ENCODE results near the gene PRMT7. TPM values are rescaled to one million over a fixed set of nuclear protein-coding genes. Genes with fewer than 3 reads are reported as not detected.

The PRMT7 gene
- total and polyA plus RNA-seq, 4 experiments from 2014 or later = 28.3 to 104 (median 64.5) TPM

DNA sequence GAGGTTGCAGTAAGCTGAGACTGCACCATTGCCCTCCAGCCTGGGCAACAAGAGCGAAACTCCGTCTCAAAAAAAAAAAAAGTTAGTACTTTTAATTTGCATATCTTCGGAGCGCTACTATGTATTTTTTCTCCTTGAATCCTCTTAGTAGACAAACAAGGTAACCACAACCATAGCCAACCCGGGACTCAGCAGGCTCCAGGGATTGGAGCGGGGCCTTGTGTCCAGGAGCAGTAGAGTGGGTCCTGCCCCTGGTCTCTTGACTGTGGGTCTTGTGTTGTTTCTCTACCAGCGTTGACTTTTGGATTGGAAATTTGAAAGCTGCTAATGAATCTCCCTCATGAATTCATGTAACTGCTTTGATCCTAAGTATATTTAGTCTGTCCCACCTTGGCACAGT is 32.3 kb downstream of the PRMT7 start:
- CTCF ChIA-PET (ENCODE audit: partially characterized antibody) = no interaction called here
- intact Hi-C loops (cut with micrococcal nuclease) = no loop called here
- H3K27ac Mint-ChIP-seq = no peak overlapping the region
- peaks cover 77% of the 10 kb centered on the region for H3K36me3 ChIP-seq (ENCODE audit: insufficient read depth, low read length)
- POLR2A ChIA-PET (ENCODE audit: partially characterized antibody) = no interaction called here
- peaks cover 0 to 8% (median under 1%) of the 10 kb centered on the region in 4 donors for H3K4me1 Mint-ChIP-seq
- H3K9me3 ChIP-seq (ENCODE audit: control insufficient read depth in 1 of 2, low read length in 2 of 2) = no peaks in the 10 kb centered on the region
- no peak overlapping the region for H3K4me3 ChIP-seq (ENCODE audit: low read length in 2 of 2)
- H3K27ac ChIP-seq (ENCODE audit: low read depth, low read length) = no peak overlapping the region
- no peaks in the 10 kb centered on the region for H3K4me1 ChIP-seq (ENCODE audit: insufficient read depth, low read length)
- H3K36me3 Mint-ChIP-seq = peaks cover 61 to 81% of the 10 kb centered on the region in 2 donors
- DNase-seq = no peak
- no peaks in the 10 kb centered on the region for H3K9me3 Mint-ChIP-seq
- H3K4me3 Mint-ChIP-seq = no peak overlapping the region
- H3K27me3 Mint-ChIP-seq = no peaks in the 10 kb centered on the region
- no peaks in the 10 kb centered on the region for H3K27me3 ChIP-seq (ENCODE audit: insufficient read depth, low read length)

DNA sequence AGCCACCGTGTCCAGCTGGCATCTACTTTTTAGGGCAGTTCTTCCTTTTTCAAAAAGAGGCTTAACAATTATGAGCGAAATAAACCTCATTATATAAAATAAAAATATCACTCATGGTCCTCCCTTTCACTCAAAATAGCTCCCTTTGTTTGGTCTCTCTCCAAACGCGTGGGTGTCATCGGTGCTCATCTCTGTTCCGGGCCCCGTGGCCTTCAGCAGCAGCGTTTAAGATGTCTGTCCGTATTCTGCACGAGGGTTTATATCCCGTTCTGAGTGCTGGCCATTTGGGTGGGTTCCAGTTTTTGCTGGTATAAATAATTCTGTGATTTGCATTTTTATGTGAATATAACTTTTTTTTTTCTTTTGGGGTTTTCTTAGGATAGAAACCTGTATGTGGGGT is 33.4 kb downstream of the PRMT7 start:
- Histone ChIP-seq H3K9me3 (ENCODE audit: control insufficient read depth in 1 of 2, low read length in 2 of 2) (no peaks in the 10 kb centered on the region), H3K36me3 (ENCODE audit: insufficient read depth, low read length) (peaks cover 76% of the 10 kb centered on the region), H3K4me3 (ENCODE audit: low read length in 2 of 2) (no peak overlapping the region), H3K27ac (ENCODE audit: low read depth, low read length) (no peak overlapping the region), H3K4me1 (ENCODE audit: insufficient read depth, low read length) (no peaks in the 10 kb centered on the region), H3K27me3 (ENCODE audit: insufficient read depth, low read length) (no peaks in the 10 kb centered on the region)
- no peak for DNase-seq
- Mint-ChIP-seq H3K27ac (no peak overlapping the region), H3K36me3 (peaks cover 65 to 83% of the 10 kb centered on the region in 2 donors), H3K4me3 (no peak overlapping the region), H3K27me3 (no peaks in the 10 kb centered on the region), H3K9me3 (no peaks in the 10 kb centered on the region), H3K4me1 (peaks cover 0 to 8% (median 2%) of the 10 kb centered on the region in 4 donors)
- POLR2A ChIA-PET (ENCODE audit: partially characterized antibody) = no interaction called here
- intact Hi-C loops (cut with micrococcal nuclease) = no loop called here
- CTCF ChIA-PET (ENCODE audit: partially characterized antibody) = interaction anchor here (1.0 kb wide), 1 partner anchor 83 kb away, joined by 3 read pairs; no protein-coding TSS in a partner anchor

DNA sequence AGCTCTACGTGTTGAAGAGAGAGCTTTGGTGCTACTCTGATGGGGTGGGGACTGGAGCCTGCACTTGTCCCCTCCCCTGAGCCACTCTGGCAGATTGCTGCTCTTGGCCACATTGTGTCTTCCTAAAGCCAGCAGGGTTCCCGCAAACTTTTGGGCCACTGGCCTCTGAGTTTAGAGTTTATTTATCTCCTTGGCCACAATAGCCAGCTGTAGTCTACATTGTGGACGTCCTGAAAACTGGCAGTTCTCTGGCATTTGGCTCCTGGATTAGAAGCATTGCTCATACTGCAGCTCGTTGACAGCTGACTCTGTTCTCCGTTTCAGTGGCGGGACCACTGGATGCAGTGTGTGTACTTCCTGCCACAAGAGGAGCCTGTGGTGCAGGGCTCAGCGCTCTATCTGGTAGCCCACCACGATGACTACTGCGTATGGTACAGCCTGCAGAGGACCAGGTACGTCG is 34.6 kb downstream of the PRMT7 start:
- CTCF ChIA-PET (ENCODE audit: partially characterized antibody) = no interaction called here
- Histone ChIP-seq H3K9me3 (ENCODE audit: control insufficient read depth in 1 of 2, low read length in 2 of 2) (no peaks in the 10 kb centered on the region), H3K27ac (ENCODE audit: low read depth, low read length) (no peak overlapping the region), H3K27me3 (ENCODE audit: insufficient read depth, low read length) (no peaks in the 10 kb centered on the region), H3K4me1 (ENCODE audit: insufficient read depth, low read length) (no peaks in the 10 kb centered on the region), H3K36me3 (ENCODE audit: insufficient read depth, low read length) (peaks cover 76% of the 10 kb centered on the region), H3K4me3 (ENCODE audit: low read length in 2 of 2) (no peak overlapping the region)
- Mint-ChIP-seq H3K9me3 (no peaks in the 10 kb centered on the region), H3K27ac (peak overlapping the region in 1 of 7 donors; percentile 47), H3K27me3 (no peaks in the 10 kb centered on the region), H3K4me3 (no peak overlapping the region), H3K4me1 (peaks cover 0 to 8% (median 3%) of the 10 kb centered on the region in 4 donors), H3K36me3 (peaks cover 57 to 80% of the 10 kb centered on the region in 2 donors)
- POLR2A ChIA-PET (ENCODE audit: partially characterized antibody) = no interaction called here
- intact Hi-C loops (cut with micrococcal nuclease) = no loop called here
- DNase-seq = no peak

DNA sequence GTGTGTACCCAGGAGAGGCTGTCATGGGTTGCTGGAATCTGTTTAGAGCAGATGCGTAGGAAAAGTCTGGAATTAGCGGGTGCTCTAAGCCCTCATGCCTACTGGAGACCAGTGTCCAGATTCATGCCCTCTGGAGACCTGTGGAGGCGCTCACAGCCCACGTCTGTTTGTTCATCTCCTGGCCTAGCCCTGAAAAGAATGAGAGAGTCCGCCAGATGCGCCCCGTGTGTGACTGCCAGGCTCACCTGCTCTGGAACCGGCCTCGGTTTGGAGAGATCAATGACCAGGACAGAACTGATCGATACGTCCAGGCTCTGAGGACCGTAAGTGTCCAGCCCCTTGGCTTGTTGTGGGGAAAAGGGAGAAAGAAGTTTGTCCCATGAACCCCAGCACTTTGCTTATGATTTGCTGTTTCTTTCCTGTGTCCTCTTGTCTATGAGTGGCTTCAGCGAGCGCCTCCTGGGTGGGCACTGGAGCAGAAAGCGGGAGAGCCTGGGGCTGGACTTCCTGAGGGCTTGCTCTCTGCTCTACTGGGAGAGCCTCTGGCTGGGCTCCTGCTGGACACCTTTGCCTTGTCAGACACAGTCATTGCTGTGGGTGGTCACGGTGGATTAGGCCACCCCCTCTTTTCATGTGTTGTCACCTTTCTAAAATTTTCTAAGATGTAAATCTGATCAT is 35.3 kb downstream of the PRMT7 start:
- Mint-ChIP-seq H3K4me1 (peaks cover 0 to 8% (median 4%) of the 10 kb centered on the region in 4 donors), H3K4me3 (no peak overlapping the region), H3K27ac (peak overlapping the region in 1 of 7 donors; percentile 47), H3K27me3 (no peaks in the 10 kb centered on the region), H3K36me3 (peaks cover 53 to 78% of the 10 kb centered on the region in 2 donors), H3K9me3 (no peaks in the 10 kb centered on the region)
- Histone ChIP-seq H3K27ac (ENCODE audit: low read depth, low read length) (no peak overlapping the region), H3K9me3 (ENCODE audit: control insufficient read depth in 1 of 2, low read length in 2 of 2) (no peaks in the 10 kb centered on the region), H3K36me3 (ENCODE audit: insufficient read depth, low read length) (peaks cover 73% of the 10 kb centered on the region), H3K27me3 (ENCODE audit: insufficient read depth, low read length) (no peaks in the 10 kb centered on the region), H3K4me1 (ENCODE audit: insufficient read depth, low read length) (no peaks in the 10 kb centered on the region), H3K4me3 (ENCODE audit: low read length in 2 of 2) (no peak overlapping the region)
- ChIA-PET POLR2A (ENCODE audit: partially characterized antibody) (no interaction called here), CTCF (ENCODE audit: partially characterized antibody) (no interaction called here)
- DNase-seq = no peak
- intact Hi-C loops (cut with micrococcal nuclease) = no loop called here

DNA sequence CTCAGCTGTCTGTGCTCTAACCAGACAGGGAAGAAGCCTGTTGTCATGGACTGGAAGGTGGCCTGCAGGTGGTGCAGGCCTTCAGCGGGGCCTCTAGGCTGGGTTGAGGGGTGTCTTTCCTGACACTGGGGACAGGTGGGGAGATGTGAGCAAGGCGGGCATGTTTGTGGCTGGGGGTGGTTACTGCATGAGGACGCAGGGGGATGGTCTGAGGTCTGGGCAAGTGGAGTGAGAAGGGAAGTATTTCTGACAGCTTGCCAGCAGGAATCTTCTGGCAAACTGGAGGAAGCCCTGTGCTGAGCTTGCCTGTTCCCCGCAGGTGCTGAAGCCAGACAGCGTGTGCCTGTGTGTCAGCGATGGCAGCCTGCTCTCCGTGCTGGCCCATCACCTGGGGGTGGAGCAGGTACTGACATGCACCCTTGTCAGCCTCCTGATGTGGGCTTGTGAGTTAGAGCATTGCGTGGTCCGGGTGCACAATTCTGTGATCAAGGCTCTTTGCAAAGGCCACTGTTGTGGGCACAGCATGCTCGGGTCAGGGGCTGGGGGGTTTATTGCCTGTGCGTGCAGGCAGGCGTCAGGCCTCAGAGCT is 36.2 kb downstream of the PRMT7 start:
- H3K9me3 Mint-ChIP-seq = no peaks in the 10 kb centered on the region
- intact Hi-C loops (cut with micrococcal nuclease) = no loop called here
- no peaks in the 10 kb centered on the region for H3K4me1 ChIP-seq (ENCODE audit: insufficient read depth, low read length)
- peaks cover 53 to 75% of the 10 kb centered on the region in 2 donors for H3K36me3 Mint-ChIP-seq
- DNase-seq = no peak
- H3K4me3 Mint-ChIP-seq = no peak overlapping the region
- H3K4me1 Mint-ChIP-seq = peaks cover 0 to 8% (median 4%) of the 10 kb centered on the region in 4 donors
- H3K9me3 ChIP-seq (ENCODE audit: control insufficient read depth in 1 of 2, low read length in 2 of 2) = no peaks in the 10 kb centered on the region
- H3K4me3 ChIP-seq (ENCODE audit: low read length in 2 of 2) = no peak overlapping the region
- H3K27me3 Mint-ChIP-seq = no peaks in the 10 kb centered on the region
- H3K27me3 ChIP-seq (ENCODE audit: insufficient read depth, low read length) = no peaks in the 10 kb centered on the region
- CTCF ChIA-PET (ENCODE audit: partially characterized antibody) = no interaction called here
- no peak overlapping the region for H3K27ac ChIP-seq (ENCODE audit: low read depth, low read length)
- H3K27ac Mint-ChIP-seq = no peak overlapping the region
- H3K36me3 ChIP-seq (ENCODE audit: insufficient read depth, low read length) = peaks cover 75% of the 10 kb centered on the region
- POLR2A ChIA-PET (ENCODE audit: partially characterized antibody) = no interaction called here

DNA sequence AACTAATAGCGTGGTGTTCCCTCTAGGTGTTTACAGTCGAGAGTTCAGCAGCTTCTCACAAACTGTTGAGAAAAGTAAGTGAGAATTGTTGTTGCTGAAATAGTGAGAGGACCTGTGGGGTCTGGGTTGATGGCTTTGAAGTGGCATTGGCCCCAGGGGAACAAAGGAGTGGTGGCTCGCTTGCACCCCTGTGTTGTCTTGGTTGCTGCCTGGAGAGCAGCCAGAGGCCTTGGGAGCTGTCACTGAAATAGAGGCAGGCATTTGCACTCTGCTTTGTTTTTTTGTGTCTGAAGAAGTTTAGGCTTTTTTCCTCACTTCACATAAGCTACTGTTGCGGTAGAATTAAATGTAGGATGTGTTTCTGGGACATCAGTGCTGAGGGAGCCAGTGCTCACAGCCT is 36.8 kb downstream of the PRMT7 start:
- Mint-ChIP-seq H3K9me3 (no peaks in the 10 kb centered on the region), H3K27me3 (no peaks in the 10 kb centered on the region), H3K36me3 (peaks cover 53 to 76% of the 10 kb centered on the region in 2 donors), H3K4me3 (no peak overlapping the region), H3K4me1 (peaks cover 0 to 8% (median 5%) of the 10 kb centered on the region in 4 donors), H3K27ac (peak overlapping the region in 2 of 7 donors; percentile 6 to 19)
- ChIA-PET POLR2A (ENCODE audit: partially characterized antibody) (no interaction called here), CTCF (ENCODE audit: partially characterized antibody) (no interaction called here)
- H3K36me3 ChIP-seq (ENCODE audit: insufficient read depth, low read length) = peaks cover 73% of the 10 kb centered on the region
- no peak overlapping the region for H3K4me3 ChIP-seq (ENCODE audit: low read length in 2 of 2)
- no peaks in the 10 kb centered on the region for H3K27me3 ChIP-seq (ENCODE audit: insufficient read depth, low read length)
- no peaks in the 10 kb centered on the region for H3K4me1 ChIP-seq (ENCODE audit: insufficient read depth, low read length)
- intact Hi-C loops (cut with micrococcal nuclease) = no loop called here
- no peak overlapping the region for H3K27ac ChIP-seq (ENCODE audit: low read depth, low read length)
- no peak for DNase-seq
- H3K9me3 ChIP-seq (ENCODE audit: control insufficient read depth in 1 of 2, low read length in 2 of 2) = no peaks in the 10 kb centered on the region

DNA sequence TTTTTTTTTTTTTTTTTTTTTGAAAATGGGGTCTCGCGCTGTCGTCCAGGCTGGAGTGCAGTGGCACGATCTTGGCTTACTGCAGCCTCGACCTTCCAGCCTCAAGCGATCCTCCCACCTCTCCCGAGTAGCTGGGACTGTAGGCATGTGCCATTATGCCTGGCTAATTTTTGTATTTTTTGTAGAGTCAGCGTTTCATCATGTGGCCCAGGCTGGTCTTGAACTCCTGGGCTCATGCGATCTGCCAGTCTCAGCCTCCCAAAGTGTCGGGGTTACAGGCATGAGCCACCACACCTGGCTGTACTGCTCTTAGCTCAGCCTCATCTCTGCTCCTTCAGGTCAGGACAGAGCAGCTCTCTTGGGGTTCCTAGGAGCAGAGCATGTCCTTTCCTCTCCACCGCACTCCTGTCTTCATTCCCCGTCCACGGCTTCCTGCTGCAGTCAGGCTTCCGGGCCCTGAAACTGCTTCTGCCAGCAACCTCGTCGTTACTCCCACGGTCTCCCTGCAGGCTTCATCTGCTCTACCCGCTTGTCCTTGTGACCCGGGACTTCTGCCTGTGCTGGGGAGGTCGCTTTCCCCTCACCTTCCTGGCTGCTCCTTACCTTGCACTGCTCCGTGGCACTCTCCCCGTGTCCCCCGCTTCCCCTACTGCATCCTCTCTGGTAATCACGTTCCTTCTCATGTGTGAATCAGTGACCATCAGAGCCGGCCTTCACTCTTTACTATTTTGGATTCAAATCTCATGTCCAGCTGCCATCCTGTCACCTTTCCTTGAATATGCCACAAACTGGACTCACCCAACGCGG is 38.0 kb downstream of the PRMT7 start:
- Mint-ChIP-seq H3K4me1 (peaks cover 0 to 10% (median 6%) of the 10 kb centered on the region in 4 donors), H3K27me3 (no peaks in the 10 kb centered on the region), H3K4me3 (no peak overlapping the region), H3K9me3 (no peaks in the 10 kb centered on the region), H3K36me3 (peaks cover 47 to 75% of the 10 kb centered on the region in 2 donors), H3K27ac (no peak overlapping the region)
- intact Hi-C loops (cut with micrococcal nuclease) = no loop called here
- Histone ChIP-seq H3K36me3 (ENCODE audit: insufficient read depth, low read length) (peaks cover 64% of the 10 kb centered on the region), H3K4me3 (ENCODE audit: low read length in 2 of 2) (no peak overlapping the region), H3K4me1 (ENCODE audit: insufficient read depth, low read length) (no peaks in the 10 kb centered on the region), H3K9me3 (ENCODE audit: control insufficient read depth in 1 of 2, low read length in 2 of 2) (no peaks in the 10 kb centered on the region), H3K27me3 (ENCODE audit: insufficient read depth, low read length) (no peaks in the 10 kb centered on the region), H3K27ac (ENCODE audit: low read depth, low read length) (no peak overlapping the region)
- no peak for DNase-seq
- ChIA-PET POLR2A (ENCODE audit: partially characterized antibody) (no interaction called here), CTCF (ENCODE audit: partially characterized antibody) (interaction anchor here (1.8 kb wide), 1 partner anchor 20 kb away, joined by 3 read pairs; no protein-coding TSS in a partner anchor)

Data from CD4-positive, alpha-beta memory T cell (primary cell).